ENCODE measurements around the gene MEN1. TPM values are rescaled to one million over a fixed set of nuclear protein-coding genes. Genes with fewer than 3 reads are reported as not detected.

MEN1 gene
- total and polyA plus RNA-seq, 9 of the 15 experiments (the other 6 are each of a cell fraction or from before 2014, with no cell fraction given), result 3.4 to 57.2 (median 19.3) TPM

GRCh38 chr11:64854534-64855502, 44.5 kb upstream of the MEN1 start (continued):
- TF ChIP-seq PRDM10 (IDR thresholded peaks at IDR 0.05; ENCODE audit: partially characterized antibody) (peak; percentile 83), NRF1 (conservative IDR thresholded peaks at IDR 0.05 in 1 of 2, IDR thresholded peaks at IDR 0.05 in 1 of 2) (peak in 1 of 2 experiments; percentile 30; a peak in 1 of 4 replicates), ZFX (CRISPR knock-in tag; IDR thresholded peaks at IDR 0.05) (peak; percentile 35; the same call in 1 of the 2 replicates), PATZ1 (CRISPR knock-in tag; IDR thresholded peaks at IDR 0.05; ENCODE audit: borderline replicate concordance) (no peak), ETS1 (conservative IDR thresholded peaks at IDR 0.05; ENCODE audit: control insufficient read depth, low read depth, low read length) (peak; percentile 49; the same call in 1 of the 2 replicates), MYNN (IDR thresholded peaks at IDR 0.05) (peak; percentile 98), MYNN (CRISPR knock-in tag; IDR thresholded peaks at IDR 0.05) (no peak), CC2D1A (IDR thresholded peaks at IDR 0.05) (no peak), RBM22 (IDR thresholded peaks at IDR 0.05; ENCODE audit: low read depth, low read length, poor library complexity, severe bottlenecking) (peak; percentile 45), CTBP1 (IDR thresholded peaks at IDR 0.05; ENCODE audit: borderline replicate concordance) (peak; percentile 88; the same call in 1 of the 2 replicates), RBM15 (IDR thresholded peaks at IDR 0.05; ENCODE audit: insufficient read depth, low read length) (no peak), GATAD2B (IDR thresholded peaks at IDR 0.05; ENCODE audit: borderline replicate concordance) (peak; percentile 88; the same call in 1 of the 2 replicates), NR2C1 (IDR thresholded peaks at IDR 0.05) (peak; percentile 49; the same call in 1 of the 2 replicates), NR2C1 (tag; IDR thresholded peaks at IDR 0.05) (peak; percentile 50), HMGXB4 (CRISPR knock-in tag; IDR thresholded peaks at IDR 0.05) (no peak), VEZF1 (CRISPR knock-in tag; IDR thresholded peaks at IDR 0.05) (peak; percentile 83)
